Stimulated activated naive B cell treated with anti-CD40 and anti-IgM and Interleukin-4, amounts not matched to agents 10 μg/mL and 1 μg/mL and 100 μg/mL, for 72 hours (primary cell): ENCODE results near the gene SMTNL1.

Source experiments
- ATAC-seq, 2 donors: fragments of 150-1000 bp; cut with Tn5 transposase; replicated peaks; 2 replicates each; pipeline ENCODE4 v1.10.0; 2021; ENCODE audit warnings: moderate library complexity in 1 of 2
- DNase-seq: peaks from one replicate; pipeline ENCODE4 v3.0.0; 2021
- H3K27ac Mint-ChIP-seq: one replicate; pipeline ENCODE4 v1.8.0; 2022; ENCODE audit warnings: mild to moderate bottlenecking, mixed read lengths
- H3K27me3 Mint-ChIP-seq, 2 donors: one replicate each; pipeline ENCODE4 v1.8.0; 2022; ENCODE audit warnings: mixed read lengths in 2 of 2
- H3K36me3 Mint-ChIP-seq, 2 donors: one replicate each; pipeline ENCODE4 v1.8.0; 2022; ENCODE audit warnings: mixed read lengths in 2 of 2, mild to moderate bottlenecking in 1 of 2
- H3K4me1 Mint-ChIP-seq, 2 donors: one replicate each; pipeline ENCODE4 v1.8.0; 2022; ENCODE audit warnings: mixed read lengths in 2 of 2, mild to moderate bottlenecking in 1 of 2
- H3K4me3 Mint-ChIP-seq, 2 donors: one replicate each; pipeline ENCODE4 v1.8.0; 2022; ENCODE audit warnings: mild to moderate bottlenecking in 2 of 2, mixed read lengths in 2 of 2, moderate library complexity in 1 of 2
- H3K9me3 Mint-ChIP-seq, 2 donors: one replicate each; pipeline ENCODE4 v1.8.0; 2022; ENCODE audit warnings: mixed read lengths in 2 of 2, mild to moderate bottlenecking in 1 of 2

The SMTNL1 gene

DNA sequence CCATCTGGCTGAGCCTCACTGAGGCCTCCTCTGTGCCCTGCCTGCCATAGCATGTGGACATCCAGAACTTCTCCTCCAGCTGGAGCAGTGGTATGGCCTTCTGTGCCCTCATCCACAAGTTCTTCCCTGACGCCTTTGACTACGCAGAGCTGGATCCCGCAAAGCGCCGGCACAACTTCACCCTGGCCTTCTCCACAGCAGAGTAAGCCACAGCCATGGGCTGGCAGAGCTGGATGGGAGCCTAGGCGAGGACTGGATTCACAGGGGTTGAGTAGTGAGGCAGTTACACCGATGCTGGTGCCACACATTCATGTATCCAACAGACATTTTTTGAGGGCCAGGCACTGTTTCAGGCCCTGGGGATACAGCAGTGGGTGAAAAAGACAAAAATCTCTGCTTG lies 9.1 kb downstream of the SMTNL1 start:
- Mint-ChIP-seq H3K9me3 (no peaks in the 10 kb centered on the region), H3K27me3 (no peaks in the 10 kb centered on the region), H3K4me3 (no peak overlapping the region), H3K36me3 (peaks cover 24 to 38% of the 10 kb centered on the region in 2 donors), H3K27ac (peak overlapping the region; percentile 62), H3K4me1 (peaks cover 13 to 29% of the 10 kb centered on the region in 2 donors)
- DNase-seq = no peak
- no peak for ATAC-seq

GRCh38 chr11:57546869-57547475 lies 9.6 kb downstream of the SMTNL1 start:
- peaks cover 24 to 40% of the 10 kb centered on the region in 2 donors for H3K36me3 Mint-ChIP-seq
- peak overlapping the region; percentile 93 for H3K27ac Mint-ChIP-seq
- H3K9me3 Mint-ChIP-seq = no peaks in the 10 kb centered on the region
- ATAC-seq (peak; percentile 30 to 41), DNase-seq (no peak)
- H3K4me3 Mint-ChIP-seq = peak overlapping the region in 1 of 2 donors; percentile 65
- H3K4me1 Mint-ChIP-seq = peaks cover 13 to 29% of the 10 kb centered on the region in 2 donors
- H3K27me3 Mint-ChIP-seq = no peaks in the 10 kb centered on the region

DNA sequence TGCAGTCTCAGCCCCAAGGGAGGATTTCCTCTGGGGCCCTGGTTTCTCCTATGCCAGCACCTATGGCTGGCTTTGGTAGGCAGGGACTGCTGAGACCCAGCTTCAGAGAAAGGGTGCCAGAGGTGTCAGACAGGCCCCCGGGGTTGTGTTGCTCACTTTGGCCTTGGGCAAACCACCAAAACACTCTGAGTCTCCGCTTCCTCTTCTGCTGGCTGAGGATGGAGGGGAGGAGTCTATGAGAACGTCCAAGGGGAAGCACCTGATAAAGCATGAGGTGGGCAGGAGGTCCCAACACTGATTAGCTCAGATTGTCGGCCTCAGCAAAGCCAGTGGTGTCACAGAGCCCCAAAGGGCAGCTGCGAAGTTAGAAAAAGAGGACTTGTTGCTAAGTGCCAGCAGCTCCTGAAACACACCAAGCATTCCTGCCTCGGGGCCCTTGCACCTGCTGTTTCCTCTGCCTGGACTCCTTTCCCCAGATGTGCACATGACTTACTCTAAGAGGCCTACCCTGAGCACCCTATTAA lies 10.5 kb downstream of the SMTNL1 start:
- peaks cover 13 to 25% of the 10 kb centered on the region in 2 donors for H3K4me1 Mint-ChIP-seq
- ATAC-seq = peak; percentile 98 to 99
- peak overlapping the region; percentile 93 for H3K27ac Mint-ChIP-seq
- DNase-seq = peak; percentile 66
- no peaks in the 10 kb centered on the region for H3K9me3 Mint-ChIP-seq
- peaks cover 23 to 43% of the 10 kb centered on the region in 2 donors for H3K36me3 Mint-ChIP-seq
- no peaks in the 10 kb centered on the region for H3K27me3 Mint-ChIP-seq
- peak overlapping the region; percentile 67 to 72 for H3K4me3 Mint-ChIP-seq

DNA sequence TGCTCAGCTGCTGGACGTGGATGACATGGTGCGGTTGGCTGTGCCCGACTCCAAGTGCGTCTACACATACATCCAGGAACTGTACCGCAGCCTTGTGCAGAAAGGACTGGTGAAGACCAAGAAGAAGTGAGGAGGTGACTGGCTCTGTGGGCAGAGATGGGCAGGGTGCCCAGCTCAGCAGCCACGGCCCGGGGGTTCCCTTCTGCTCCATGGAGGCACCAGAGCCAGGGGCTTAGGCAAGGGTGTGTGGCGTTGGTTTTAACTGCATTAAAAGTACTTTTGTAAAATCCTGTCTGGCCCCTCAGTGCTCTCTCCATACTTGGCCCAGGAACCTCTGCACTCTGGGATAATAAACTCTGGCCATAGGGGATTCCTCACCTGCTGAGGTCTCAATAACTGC lies 12.6 kb downstream of the SMTNL1 start:
- Mint-ChIP-seq H3K27ac (no peak overlapping the region), H3K4me1 (peaks cover 13 to 23% of the 10 kb centered on the region in 2 donors), H3K36me3 (peaks cover 36 to 55% of the 10 kb centered on the region in 2 donors), H3K27me3 (no peaks in the 10 kb centered on the region), H3K4me3 (no peak overlapping the region), H3K9me3 (no peaks in the 10 kb centered on the region)
- no peak for DNase-seq
- no peak for ATAC-seq

DNA sequence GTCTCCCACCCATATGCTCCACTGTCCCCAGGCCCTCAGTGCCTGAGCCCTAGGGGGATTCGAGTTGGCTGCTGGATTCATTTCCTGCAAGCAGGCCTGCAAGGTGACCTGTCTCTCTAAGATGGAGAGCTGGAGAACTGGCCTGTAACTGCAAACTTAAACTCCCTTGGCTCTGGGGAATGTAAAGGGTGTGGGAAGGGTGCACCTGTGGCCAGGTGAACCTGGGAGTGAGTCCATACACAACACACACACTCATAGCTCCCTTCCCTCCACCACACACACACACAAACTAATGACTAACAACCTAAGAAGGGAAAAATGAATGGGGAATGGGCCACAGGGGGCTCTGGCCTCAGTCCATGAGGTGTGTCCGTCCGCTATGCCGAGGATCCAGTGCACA lies 14.5 kb downstream of the SMTNL1 start:
- ATAC-seq = no peak
- Mint-ChIP-seq H3K27ac (no peak overlapping the region), H3K4me1 (peaks cover 13 to 19% of the 10 kb centered on the region in 2 donors), H3K4me3 (no peak overlapping the region), H3K27me3 (no peaks in the 10 kb centered on the region), H3K36me3 (peaks cover 43 to 65% of the 10 kb centered on the region in 2 donors), H3K9me3 (no peaks in the 10 kb centered on the region)
- no peak for DNase-seq

GRCh38 chr11:57552479-57552878 lies 15.1 kb downstream of the SMTNL1 start:
- H3K27me3 Mint-ChIP-seq = no peaks in the 10 kb centered on the region
- peaks cover 44 to 65% of the 10 kb centered on the region in 2 donors for H3K36me3 Mint-ChIP-seq
- H3K4me1 Mint-ChIP-seq = peaks cover 8 to 14% of the 10 kb centered on the region in 2 donors
- peak overlapping the region; percentile 62 for H3K27ac Mint-ChIP-seq
- no peak for DNase-seq
- H3K9me3 Mint-ChIP-seq = no peaks in the 10 kb centered on the region
- no peak for ATAC-seq
- no peak overlapping the region for H3K4me3 Mint-ChIP-seq

DNA sequence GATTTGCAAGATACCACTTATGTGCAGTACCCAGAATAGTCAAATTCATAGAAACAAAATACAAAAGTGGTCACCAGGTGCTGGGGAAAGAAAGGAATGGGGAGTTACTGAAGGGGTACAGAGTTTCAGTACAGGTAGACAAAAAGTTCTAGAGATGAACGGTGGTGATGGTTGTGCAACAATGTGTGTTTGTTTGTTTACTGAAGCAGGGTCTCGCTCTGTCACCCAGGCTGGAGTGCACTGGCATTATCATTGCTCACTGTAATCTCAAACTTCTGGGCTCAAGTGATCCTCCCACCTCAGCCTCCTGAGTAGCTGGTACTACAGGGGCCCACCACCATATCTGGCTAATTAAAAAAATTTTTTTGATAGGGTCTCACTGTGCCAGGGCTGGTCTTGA lies 18.0 kb downstream of the SMTNL1 start:
- H3K27ac Mint-ChIP-seq = no peak overlapping the region
- DNase-seq (no peak), ATAC-seq (no peak)
- H3K36me3 Mint-ChIP-seq = peaks cover 42 to 59% of the 10 kb centered on the region in 2 donors
- no peaks in the 10 kb centered on the region for H3K27me3 Mint-ChIP-seq
- H3K9me3 Mint-ChIP-seq = no peaks in the 10 kb centered on the region
- H3K4me3 Mint-ChIP-seq = no peak overlapping the region
- H3K4me1 Mint-ChIP-seq = peaks cover 2 to 9% of the 10 kb centered on the region in 2 donors

DNA sequence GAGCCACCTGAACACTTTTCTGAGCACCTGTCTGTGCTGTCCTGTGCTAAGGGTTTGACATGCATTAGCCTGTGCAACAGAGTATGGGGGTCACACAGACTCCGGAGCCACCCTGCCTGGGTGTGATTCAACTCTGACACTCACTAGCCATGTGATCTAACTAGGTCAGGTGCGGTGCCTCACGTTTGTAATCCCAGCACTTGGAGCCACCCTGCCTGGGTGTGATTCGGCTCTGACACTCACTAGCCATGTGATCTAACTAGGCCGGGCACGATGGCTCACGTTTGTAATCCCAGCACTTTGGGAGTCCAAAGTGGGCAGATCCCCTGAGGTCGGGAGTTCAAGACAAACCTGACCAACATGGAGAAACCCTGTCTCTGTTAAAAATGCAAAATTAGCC lies 18.6 kb downstream of the SMTNL1 start:
- Mint-ChIP-seq H3K36me3 (peaks cover 42 to 63% of the 10 kb centered on the region in 2 donors), H3K4me1 (peaks cover 3 to 15% of the 10 kb centered on the region in 2 donors), H3K27me3 (no peaks in the 10 kb centered on the region), H3K4me3 (no peak overlapping the region), H3K9me3 (no peaks in the 10 kb centered on the region), H3K27ac (peak overlapping the region; percentile 14)
- ATAC-seq = no peak
- no peak for DNase-seq

GRCh38 chr11:57560146-57560545 lies 22.8 kb downstream of the SMTNL1 start:
- peaks cover 27 to 45% of the 10 kb centered on the region in 2 donors for H3K36me3 Mint-ChIP-seq
- DNase-seq (no peak), ATAC-seq (no peak)
- H3K27me3 Mint-ChIP-seq = no peaks in the 10 kb centered on the region
- H3K9me3 Mint-ChIP-seq = no peaks in the 10 kb centered on the region
- H3K4me1 Mint-ChIP-seq = peaks cover 15 to 56% of the 10 kb centered on the region in 2 donors
- no peak overlapping the region for H3K4me3 Mint-ChIP-seq
- H3K27ac Mint-ChIP-seq = peak overlapping the region; percentile 42

- peak overlapping the region; percentile 79 for H3K27ac Mint-ChIP-seq
- H3K4me1 Mint-ChIP-seq = peaks cover 25 to 74% of the 10 kb centered on the region in 2 donors
- ATAC-seq (no peak), DNase-seq (no peak)
- no peak overlapping the region for H3K4me3 Mint-ChIP-seq
- H3K27me3 Mint-ChIP-seq = no peaks in the 10 kb centered on the region
- H3K36me3 Mint-ChIP-seq = peaks cover 17 to 31% of the 10 kb centered on the region in 2 donors
- H3K9me3 Mint-ChIP-seq = no peaks in the 10 kb centered on the region
Measured at GRCh38 chr11:57562596-57562995, 25.2 kb downstream of the SMTNL1 start.

DNA sequence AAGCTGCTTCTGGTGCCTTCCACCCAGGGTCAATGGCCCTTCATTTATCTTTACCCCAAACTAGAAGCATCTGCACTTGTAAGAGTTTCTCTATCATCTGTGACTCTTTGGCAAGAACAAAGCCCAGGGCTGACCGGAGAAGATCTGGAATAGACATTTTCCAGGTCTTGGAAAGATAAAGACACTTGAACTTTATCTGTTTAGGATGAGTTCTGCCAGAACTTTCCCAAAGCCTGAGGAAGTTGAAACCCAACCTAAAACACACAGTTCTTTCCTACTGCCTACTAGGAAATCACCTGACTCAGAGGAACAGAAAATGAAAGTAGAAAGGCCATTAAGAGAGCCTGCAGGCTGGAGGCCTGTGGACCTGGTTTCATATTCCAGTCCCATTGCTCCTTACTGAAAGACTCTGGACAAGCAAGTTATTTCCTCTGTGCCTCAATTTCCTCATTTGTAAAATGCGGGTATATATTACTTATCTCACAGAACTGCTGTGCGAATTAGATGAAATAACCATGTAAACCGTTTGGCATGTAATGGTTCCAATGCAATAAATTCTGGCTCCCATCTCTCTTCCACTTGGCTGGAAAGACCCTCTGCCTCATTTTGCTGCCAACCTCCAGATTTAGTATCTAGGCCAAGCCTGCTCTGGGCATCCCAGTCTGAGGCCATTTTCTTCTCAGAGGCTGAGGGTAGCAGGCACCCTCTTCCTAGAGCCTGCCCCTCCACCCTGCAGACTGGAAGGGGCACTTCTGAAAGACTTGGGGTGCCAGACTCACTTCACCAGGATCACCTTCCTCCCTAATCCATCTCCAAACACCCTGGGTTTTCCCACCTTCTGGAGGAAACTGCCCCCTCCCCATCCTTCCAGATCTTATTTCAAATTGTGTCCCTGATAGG lies 28.9 kb downstream of the SMTNL1 start:
- no peaks in the 10 kb centered on the region for H3K27me3 Mint-ChIP-seq
- peak; percentile 44 to 47 for ATAC-seq

GRCh38 chr11:57566905-57567514 lies 29.6 kb downstream of the SMTNL1 start:
- Mint-ChIP-seq H3K4me1 (peaks cover 22 to 58% of the 10 kb centered on the region in 2 donors), H3K27me3 (no peaks in the 10 kb centered on the region), H3K9me3 (no peaks in the 10 kb centered on the region), H3K4me3 (peak overlapping the region; percentile 91 to 100), H3K27ac (peak overlapping the region; percentile 96), H3K36me3 (peaks cover 6 to 12% of the 10 kb centered on the region in 2 donors)
- DNase-seq (peak; percentile 4), ATAC-seq (peak; percentile 0 to 1)

More for the DNA sequence above, 28.9 kb downstream of the SMTNL1 start:
- Mint-ChIP-seq H3K4me3 (peak overlapping the region; percentile 91 to 100), H3K4me1 (peaks cover 24 to 65% of the 10 kb centered on the region in 2 donors), H3K36me3 (peaks cover 8 to 14% of the 10 kb centered on the region in 2 donors), H3K9me3 (no peaks in the 10 kb centered on the region), H3K27ac (peak overlapping the region; percentile 96)
- no peak for DNase-seq

DNA sequence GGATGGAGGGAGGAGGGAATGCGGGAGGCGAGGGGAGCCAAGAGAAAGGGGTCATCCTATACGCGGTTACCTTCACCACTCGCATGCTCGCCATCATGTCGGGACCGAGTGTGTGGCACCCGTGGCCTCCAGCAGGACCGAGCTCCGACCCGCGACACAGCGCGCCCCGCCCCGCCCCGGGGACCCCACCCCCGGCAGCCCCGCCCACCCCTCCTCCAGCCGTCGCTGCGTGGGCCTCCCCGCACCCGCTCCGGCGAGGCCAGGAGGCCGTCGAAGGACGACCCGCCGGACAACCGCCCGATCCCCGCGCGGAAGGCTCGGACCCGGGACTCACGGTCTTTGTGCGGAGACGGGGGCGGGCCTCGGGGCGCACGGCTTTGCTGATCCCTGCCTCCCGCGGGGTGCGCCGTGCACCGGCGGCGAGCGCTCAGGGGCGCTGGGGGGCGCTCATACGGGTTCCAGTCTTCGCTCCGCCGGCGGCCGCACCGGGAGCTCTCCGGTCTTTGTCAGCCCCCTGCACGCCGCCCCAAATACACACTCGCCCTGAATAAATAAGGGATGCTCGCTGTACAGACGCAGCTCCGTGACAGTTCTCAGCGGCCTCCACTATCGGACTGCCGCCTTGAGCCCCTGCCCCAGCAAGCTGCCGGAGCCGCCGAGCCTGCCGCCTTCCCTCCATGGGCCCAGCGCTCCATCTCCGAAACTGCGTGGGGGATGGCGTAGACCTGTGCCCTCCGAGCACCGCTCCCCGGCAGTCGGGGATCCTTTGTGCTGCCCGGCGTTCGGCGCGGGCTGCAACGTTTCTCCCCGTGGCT lies 30.3 kb downstream of the SMTNL1 start, which contains the start of gene UBE2L6:
UBE2L6 (minus strand) TSS at position 158 of the 815 bp plus-strand sequence; CDS start at position 97, 61 bp downstream.
- Mint-ChIP-seq H3K36me3 (peaks cover 5 to 10% of the 10 kb centered on the region in 2 donors), H3K4me3 (peak within 1 kb of the TSS; percentile 91 to 100)

More for the DNA sequence above, 30.3 kb downstream of the SMTNL1 start, which contains the start of gene UBE2L6:
- DNase-seq = peak; percentile 81
- Mint-ChIP-seq H3K27ac (peak within 1 kb of the TSS; percentile 97), H3K27me3 (no peaks in the 10 kb centered on the region), H3K4me1 (peaks cover 21 to 51% of the 10 kb centered on the region in 2 donors), H3K9me3 (no peaks in the 10 kb centered on the region)
- ATAC-seq = peak; percentile 86
